CD4-positive, alpha-beta T cell treated with Interferon gamma for 1 hour (primary cell): ENCODE results near the gene TMEM179B.
"Not testable (repeated sequence)": the region's sequence is repeated elsewhere in the genome, so short reads cannot be mapped to it uniquely, and the experiment has no call there.

Experiments
- DNase-seq: peaks from one replicate; pipeline ENCODE4 v3.0.0-alpha.2; 2020

The TMEM179B gene

GRCh38 chr11:62791501-62792201 lies 4.4 kb downstream of the TMEM179B start, which contains the start of gene TMEM223:
Gene TMEM223 (minus strand): TSS chr11:62792006. CDS start chr11:62791994, 12 bp downstream.
- peak; percentile 85 for DNase-seq

DNA sequence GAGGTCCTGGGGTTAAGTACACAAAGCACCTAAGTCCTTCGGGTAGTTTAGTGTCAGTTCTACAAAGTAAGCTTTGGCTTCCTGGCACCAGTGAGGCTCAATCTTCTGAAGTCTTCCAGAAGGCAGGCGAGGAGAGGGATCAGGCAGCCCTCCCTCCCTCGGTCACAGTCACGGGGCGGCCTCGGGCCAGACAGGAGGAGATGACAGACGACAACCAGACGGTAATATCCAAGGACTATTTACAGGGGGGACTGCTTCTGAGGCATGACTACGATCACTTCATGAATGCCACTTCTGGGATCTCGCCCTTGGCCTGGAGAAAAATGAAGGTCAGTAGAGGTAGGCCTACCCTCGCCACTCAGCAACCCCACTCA lies 5.0 kb downstream of the TMEM179B start:
- DNase-seq, result no peak

DNA sequence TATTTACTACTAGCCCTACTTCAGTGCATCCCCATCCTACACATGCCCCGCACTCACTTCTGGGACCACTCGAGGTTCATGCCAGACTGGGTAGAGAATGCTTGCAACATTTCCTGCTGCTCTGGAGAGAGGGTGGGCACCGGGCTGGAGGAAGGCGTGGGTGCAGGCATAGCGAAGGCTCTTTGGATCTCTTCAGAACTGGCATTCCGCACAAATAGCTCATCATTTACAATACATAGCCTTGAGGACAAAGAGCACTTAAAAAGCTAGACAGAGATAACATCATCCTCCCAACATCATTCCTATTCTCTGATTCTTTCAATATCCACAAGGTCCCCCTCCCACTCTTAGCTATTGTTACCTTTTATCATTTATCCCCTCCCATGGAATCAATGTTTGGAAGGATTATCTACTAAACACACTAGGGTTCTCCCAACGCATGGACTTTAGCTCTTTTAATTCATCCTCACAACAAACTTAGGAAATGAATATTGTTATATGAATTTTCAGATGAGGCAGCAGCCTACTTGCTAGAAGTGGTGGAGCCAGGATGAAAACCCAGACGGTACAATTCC lies 7.1 kb downstream of the TMEM179B start:
- no peak for DNase-seq

DNA sequence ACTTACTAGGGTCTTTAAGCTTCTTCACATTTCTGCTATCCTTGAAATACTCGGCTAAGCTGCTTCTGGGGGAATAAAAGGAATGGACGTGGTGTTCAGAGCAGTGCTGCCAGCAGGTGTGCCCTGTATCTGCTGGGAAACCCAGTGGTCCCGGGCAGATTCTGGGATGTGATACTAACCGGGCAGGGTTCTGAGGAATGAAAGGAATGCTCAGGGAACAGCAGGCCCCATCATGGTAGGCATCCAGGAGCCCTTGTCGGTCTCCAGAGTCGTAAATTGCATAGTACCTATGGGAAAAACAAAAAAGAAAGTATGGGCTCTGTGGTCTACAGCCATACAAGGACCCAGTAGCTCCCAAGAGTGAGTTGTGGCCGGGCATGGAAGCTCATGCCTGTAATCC lies 9.1 kb downstream of the TMEM179B start:
- no peak for DNase-seq

GRCh38 chr11:62799486-62799885 lies 12.3 kb downstream of the TMEM179B start:
- DNase-seq, result no peak

DNA sequence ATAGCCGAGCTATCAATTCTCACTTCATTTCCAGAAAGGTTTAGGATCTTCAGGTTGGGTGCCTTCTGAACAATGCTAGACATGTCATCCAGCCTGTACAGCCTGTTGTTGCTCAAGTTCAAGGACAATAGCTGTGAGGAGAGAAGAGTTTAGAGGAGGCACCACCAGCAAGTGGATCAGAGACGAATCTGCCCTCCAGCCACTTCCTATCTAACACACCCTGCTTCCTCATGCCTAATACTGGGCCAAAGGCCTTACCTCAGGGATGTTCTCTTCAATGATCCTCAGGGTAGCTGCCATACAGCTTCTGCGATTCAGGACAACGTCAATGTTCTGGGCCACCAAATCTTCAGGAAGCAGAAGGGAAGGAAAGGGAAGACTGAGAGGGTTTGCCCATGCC lies 13.9 kb downstream of the TMEM179B start:
- no peak for DNase-seq

- DNase-seq, result no peak
Observed at GRCh38 chr11:62804310-62805075, 17.3 kb downstream of the TMEM179B start.

- peak; percentile 94 for DNase-seq
Observed at GRCh38 chr11:62805076-62805892, 18.1 kb downstream of the TMEM179B start, which contains the start of gene NXF1. Gene NXF1 (minus strand): TSS chr11:62805440. CDS start chr11:62805356, 84 bp downstream.

DNA sequence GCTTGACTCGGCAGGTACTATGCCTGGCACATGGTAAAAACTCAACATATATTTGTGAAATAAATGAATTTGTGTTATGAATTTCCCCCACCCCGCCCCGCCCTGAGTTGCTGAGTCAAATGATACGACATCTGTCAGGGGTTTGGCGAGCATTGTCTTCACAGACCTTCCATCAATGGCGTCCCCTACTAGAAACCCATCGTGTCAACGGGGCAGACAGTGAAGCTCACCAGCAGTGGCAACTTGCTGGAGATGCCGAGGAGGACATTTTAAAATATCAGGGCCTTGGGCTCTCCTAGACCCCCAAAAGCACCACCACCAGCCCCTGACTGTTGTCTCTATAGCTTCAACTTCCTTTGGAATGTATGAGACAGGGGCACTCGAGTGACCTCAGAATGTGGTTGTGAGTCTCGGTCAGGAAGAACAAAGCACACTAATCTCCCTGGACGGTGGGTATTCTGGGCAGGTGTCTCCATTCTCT lies 18.8 kb downstream of the TMEM179B start:
- no peak for DNase-seq

GRCh38 chr11:62806611-62807121 lies 19.5 kb downstream of the TMEM179B start:
- DNase-seq, result peak; percentile 55

- no peak for DNase-seq
Observed at GRCh38 chr11:62810748-62811147, 23.5 kb downstream of the TMEM179B start.

DNA sequence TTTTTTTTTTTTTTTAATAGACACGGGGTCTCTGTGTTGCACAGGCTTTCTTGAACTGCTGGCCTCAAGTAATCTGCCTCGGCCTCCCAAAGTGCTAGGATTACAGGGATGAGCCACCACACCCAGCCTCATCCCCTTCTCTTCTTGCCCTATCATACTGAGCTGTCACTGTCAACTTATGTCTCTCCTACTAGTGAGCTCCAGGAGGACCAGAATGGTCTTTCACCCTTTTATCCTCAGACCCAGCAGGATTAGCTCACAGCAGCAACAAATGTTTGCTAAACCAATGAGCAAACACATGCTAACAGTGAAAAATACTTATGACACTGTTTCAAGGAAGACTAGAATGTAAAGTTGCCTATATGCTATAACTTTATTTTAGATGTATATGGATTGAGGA lies 24.5 kb downstream of the TMEM179B start:
- no peak for DNase-seq

DNA sequence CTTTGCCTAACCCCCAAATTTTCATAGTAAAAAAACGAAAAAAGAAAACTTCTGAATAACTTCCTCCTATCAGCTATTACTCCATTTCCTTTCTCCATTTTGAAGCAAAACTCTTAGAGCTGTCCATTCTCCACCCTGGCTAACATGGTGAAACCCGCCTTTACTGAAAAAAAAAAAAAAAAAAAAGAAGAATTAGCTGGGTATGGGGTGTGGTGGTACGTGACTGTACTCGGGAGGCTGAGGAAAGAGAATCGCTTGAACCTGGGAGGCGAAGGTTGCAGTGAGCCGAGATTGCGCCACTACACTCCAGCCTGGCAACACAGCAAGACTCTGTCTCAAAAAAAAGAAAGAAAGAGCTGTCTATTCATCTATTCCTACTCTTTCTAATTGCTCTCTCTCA lies 29.4 kb downstream of the TMEM179B start:
- peak; percentile 50 for DNase-seq

DNA sequence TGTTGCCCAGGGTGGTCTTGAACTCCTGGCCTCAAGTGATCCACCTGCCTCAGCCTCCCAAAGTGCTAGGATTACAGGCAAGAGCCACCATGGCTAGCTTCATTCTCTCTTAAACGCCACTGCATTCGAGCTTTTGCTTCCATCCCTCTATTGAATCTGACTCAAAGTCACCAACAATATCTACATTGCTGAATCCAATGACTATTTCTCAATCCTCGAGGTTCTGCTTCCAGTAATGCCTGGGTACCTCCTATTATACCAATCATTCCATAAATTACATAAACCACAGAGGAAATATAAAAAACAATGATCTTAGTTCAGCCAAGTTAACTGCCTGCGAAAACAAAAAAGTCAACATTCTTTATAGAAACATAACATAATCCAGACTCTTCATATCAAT lies 29.9 kb downstream of the TMEM179B start:
- no peak for DNase-seq

DNA sequence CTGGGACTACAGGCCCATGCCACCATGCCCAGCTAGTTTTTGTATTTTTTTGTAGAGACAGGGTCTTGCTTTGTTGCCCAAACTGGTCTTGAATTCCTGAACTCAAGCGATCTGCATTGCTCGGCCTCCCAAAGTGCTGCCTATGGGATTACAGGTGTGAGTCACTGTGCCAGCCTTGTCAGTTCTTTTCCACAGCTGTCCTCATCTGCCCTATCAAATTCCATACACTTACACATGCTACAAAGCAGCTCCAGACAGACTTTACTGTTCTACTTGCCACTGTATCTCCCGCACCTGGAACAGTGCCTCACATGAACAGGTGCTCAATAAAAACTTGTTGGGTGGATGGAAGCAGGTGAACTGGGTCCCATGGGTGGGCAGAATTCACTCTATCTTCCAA lies 36.5 kb downstream of the TMEM179B start:
- no peak for DNase-seq

- not testable (repeated sequence) for DNase-seq
Observed at GRCh38 chr11:62828130-62828529, 40.9 kb downstream of the TMEM179B start.

GRCh38 chr11:62830904-62831519 lies 43.8 kb downstream of the TMEM179B start:
- no peak for DNase-seq

- peak; percentile 98 for DNase-seq
Observed at GRCh38 chr11:62831520-62832335, 44.5 kb downstream of the TMEM179B start, which contains the start of gene STX5. Gene STX5 (minus strand): TSS chr11:62832051. CDS start chr11:62831243, 808 bp downstream.

- no peak for DNase-seq
Observed at GRCh38 chr11:62832336-62833234, 45.4 kb downstream of the TMEM179B start, which contains the start of gene TEX54. Gene TEX54 (minus strand): TSS chr11:62832841.

DNA sequence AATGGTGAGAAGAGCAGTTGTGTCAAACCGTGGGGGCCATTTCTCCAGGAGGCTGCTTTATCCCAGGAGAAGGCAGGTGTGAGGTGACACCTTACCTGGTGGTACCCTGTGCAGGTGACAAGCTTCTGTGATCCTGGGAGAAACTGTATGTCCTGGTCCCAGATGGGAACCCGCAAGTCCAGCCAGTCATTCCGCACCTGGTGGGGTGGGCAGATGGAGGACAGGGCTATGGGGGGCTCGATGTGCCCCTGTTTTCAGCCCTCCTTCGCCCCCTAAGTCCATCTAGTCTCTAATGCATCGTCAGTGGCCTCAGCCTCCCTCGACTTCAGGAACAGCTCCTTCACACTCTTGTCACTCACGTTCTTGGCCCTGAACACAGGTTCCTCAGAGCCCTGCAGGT lies 48.1 kb downstream of the TMEM179B start:
- no peak for DNase-seq
